ENCODE results near the gene LIN7A.

Gene LIN7A

DNA sequence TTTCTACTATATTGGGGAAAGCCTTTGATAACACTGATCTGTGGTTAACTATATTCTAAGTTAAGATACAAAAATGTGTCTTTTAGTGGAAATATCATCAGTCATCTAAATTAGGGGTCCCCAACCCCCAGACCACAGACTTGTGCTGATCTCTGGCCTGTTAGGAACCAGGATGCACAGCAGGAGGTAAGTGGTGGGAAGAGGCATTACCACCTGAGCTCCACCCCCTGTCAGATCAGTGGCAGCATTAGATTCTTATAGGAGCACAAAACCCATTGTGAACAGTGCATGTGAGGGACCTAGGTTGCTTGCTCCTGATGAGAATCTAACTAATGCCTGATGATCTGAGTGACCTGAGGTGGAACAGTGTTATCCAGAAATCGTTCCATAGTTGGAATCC, 28.3 kb upstream of the LIN7A start:
- TF ChIP-seq ZFX (IDR thresholded peaks at IDR 0.05; ENCODE audit: borderline replicate concordance), result no peak
- TF ChIP-seq, protein P1, sequence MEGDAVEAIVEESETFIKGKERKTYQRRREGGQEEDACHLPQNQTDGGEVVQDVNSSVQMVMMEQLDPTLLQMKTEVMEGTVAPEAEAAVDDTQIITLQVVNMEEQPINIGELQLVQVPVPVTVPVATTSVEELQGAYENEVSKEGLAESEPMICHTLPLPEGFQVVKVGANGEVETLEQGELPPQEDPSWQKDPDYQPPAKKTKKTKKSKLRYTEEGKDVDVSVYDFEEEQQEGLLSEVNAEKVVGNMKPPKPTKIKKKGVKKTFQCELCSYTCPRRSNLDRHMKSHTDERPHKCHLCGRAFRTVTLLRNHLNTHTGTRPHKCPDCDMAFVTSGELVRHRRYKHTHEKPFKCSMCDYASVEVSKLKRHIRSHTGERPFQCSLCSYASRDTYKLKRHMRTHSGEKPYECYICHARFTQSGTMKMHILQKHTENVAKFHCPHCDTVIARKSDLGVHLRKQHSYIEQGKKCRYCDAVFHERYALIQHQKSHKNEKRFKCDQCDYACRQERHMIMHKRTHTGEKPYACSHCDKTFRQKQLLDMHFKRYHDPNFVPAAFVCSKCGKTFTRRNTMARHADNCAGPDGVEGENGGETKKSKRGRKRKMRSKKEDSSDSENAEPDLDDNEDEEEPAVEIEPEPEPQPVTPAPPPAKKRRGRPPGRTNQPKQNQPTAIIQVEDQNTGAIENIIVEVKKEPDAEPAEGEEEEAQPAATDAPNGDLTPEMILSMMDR (IDR thresholded peaks at IDR 0.05), result no peak
- no peak overlapping the region for H3K27ac ChIP-seq

DNA sequence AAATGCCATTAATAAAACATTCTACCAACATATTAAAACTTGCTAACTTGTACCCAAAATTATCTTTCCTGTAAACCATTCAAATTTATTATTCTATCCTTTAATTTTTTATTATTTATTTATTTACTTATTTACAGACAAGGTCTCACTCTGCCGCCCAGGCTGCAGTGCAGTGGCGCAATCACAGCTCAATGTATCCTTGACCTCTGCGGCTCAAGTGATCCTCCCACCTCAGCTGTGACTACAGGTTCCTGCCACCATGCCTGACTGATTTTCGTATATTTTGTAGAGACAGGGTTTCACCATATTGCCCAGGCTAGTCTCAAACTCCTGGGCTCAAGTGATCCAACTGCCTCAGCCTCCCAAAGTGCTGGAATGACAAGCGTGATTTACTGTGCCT, 20.4 kb upstream of the LIN7A start:
- H3K27ac ChIP-seq, result no peak overlapping the region
- TF ChIP-seq, protein P1 (IDR thresholded peaks at IDR 0.05), result no peak
- no peak for TF ChIP-seq ZFX (IDR thresholded peaks at IDR 0.05; ENCODE audit: borderline replicate concordance)

GRCh38 chr12:80954857-80955520, 17.3 kb upstream of the LIN7A start:
- TF ChIP-seq, protein P1 (IDR thresholded peaks at IDR 0.05), result no peak
- TF ChIP-seq ZFX (IDR thresholded peaks at IDR 0.05; ENCODE audit: borderline replicate concordance), result no peak
- no peak overlapping the region for H3K27ac ChIP-seq

- TF ChIP-seq, protein P1 (IDR thresholded peaks at IDR 0.05), result no peak
- no peak for TF ChIP-seq ZFX (IDR thresholded peaks at IDR 0.05; ENCODE audit: borderline replicate concordance)
- no peak overlapping the region for H3K27ac ChIP-seq
Measured at GRCh38 chr12:80952443-80952842, 14.7 kb upstream of the LIN7A start.

- H3K27ac ChIP-seq, result no peak overlapping the region
- no peak for TF ChIP-seq ZFX (IDR thresholded peaks at IDR 0.05; ENCODE audit: borderline replicate concordance)
- TF ChIP-seq, protein P1 (IDR thresholded peaks at IDR 0.05), result peak; percentile 77
Measured at GRCh38 chr12:80946591-80946990, 8.9 kb upstream of the LIN7A start.

DNA sequence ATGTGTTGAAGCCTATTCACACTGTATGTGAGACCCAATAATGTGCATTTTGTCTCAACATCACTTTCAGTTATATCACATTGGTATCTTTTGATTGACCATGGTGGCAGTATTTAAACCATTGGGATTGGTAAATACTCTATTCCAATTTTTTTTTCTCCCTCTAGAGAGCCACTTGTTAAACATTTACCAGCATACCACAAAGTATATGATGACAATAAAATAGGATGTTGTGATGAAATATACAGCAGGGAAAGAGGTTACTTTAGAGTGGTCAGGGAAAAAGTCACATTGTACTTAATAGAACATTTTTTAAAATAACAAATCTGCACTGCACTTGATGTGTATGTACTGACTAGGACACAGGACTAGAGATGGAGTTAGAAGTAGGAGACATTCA, 5.6 kb upstream of the LIN7A start:
- no peak for TF ChIP-seq ZFX (IDR thresholded peaks at IDR 0.05; ENCODE audit: borderline replicate concordance)
- TF ChIP-seq, protein P1 (IDR thresholded peaks at IDR 0.05), result no peak

GRCh38 chr12:80941916-80942315, 4.2 kb upstream of the LIN7A start:
- no peak for TF ChIP-seq ZFX (IDR thresholded peaks at IDR 0.05; ENCODE audit: borderline replicate concordance)
- TF ChIP-seq, protein P1 (IDR thresholded peaks at IDR 0.05), result no peak
- H3K27ac ChIP-seq, result no peak overlapping the region; the same call in 1 of the 2 replicates

More for the DNA sequence above, 5.6 kb upstream of the LIN7A start:
- H3K27ac ChIP-seq, result no peak overlapping the region
